ENCODE results near the gene ABHD6. TPM values are rescaled to one million over a fixed set of nuclear protein-coding genes. Genes with fewer than 3 reads are reported as not detected.

ABHD6 gene
- total RNA-seq, 1 experiment from 2014 or later = 3.4 TPM

GRCh38 chr3:58231666-58232065, 5.9 kb upstream of the ABHD6 start:
- TF ChIP-seq CTCF (IDR thresholded peaks at IDR 0.05; ENCODE audit: unreplicated experiment) = no peak
- BruUV-seq (replicated peaks) = no TSS peak
- DNase-seq (ENCODE audit: unreplicated experiment) = no peak
- no peak overlapping the region for H3K4me3 Mint-ChIP-seq (ENCODE audit: unreplicated experiment)
- ChIA-PET POLR2A (interaction anchor here (0.9 to 1.2 kb wide), 2 partner anchors 12 to 27 kb away, joined by 3 read pairs; no protein-coding TSS in a partner anchor), CTCF (interaction anchor here (4.2 kb wide), 1 partner anchor 14 kb away, joined by 33 read pairs; no protein-coding TSS in a partner anchor)
- peaks cover 47% of the 10 kb centered on the region for H3K27me3 Mint-ChIP-seq (ENCODE audit: insufficient read depth, unreplicated experiment)
- no peaks in the 10 kb centered on the region for H3K36me3 Mint-ChIP-seq (ENCODE audit: insufficient read depth, unreplicated experiment)
- intact Hi-C loops (cut with micrococcal nuclease) = no loop called here
- H3K9me3 Mint-ChIP-seq (ENCODE audit: unreplicated experiment) = no peaks in the 10 kb centered on the region
- H3K4me1 Mint-ChIP-seq (ENCODE audit: insufficient read depth, unreplicated experiment) = peaks cover 7% of the 10 kb centered on the region
- H3K27ac Mint-ChIP-seq (ENCODE audit: low read depth, unreplicated experiment) = no peak overlapping the region

- Mint-ChIP-seq H3K36me3 (ENCODE audit: insufficient read depth, unreplicated experiment) (no peaks in the 10 kb centered on the region), H3K4me3 (ENCODE audit: unreplicated experiment) (no peak overlapping the region), H3K27me3 (ENCODE audit: insufficient read depth, unreplicated experiment) (peaks cover 35% of the 10 kb centered on the region), H3K4me1 (ENCODE audit: insufficient read depth, unreplicated experiment) (peaks cover 15% of the 10 kb centered on the region), H3K27ac (ENCODE audit: low read depth, unreplicated experiment) (peak overlapping the region; percentile 3), H3K9me3 (ENCODE audit: unreplicated experiment) (no peaks in the 10 kb centered on the region)
- no peak for TF ChIP-seq CTCF (IDR thresholded peaks at IDR 0.05; ENCODE audit: unreplicated experiment)
- DNase-seq (ENCODE audit: unreplicated experiment) = peak; percentile 56
- POLR2A ChIA-PET = interaction anchor here (0.9 to 3.3 kb wide), 9 partner anchors 10 to 199 kb away, joined by 4 to 20 read pairs (median 6); partner anchors contain the start of genes HTD2, PDHB and RPP14
- CTCF ChIA-PET = interaction anchor here (0.7 to 2.8 kb wide), 8 partner anchors 10 to 65 kb away, joined by 3 to 12 read pairs (median 4); no protein-coding TSS in a partner anchor
- intact Hi-C loops (cut with micrococcal nuclease) = no loop called here
- no TSS peak for BruUV-seq (replicated peaks)
Observed at GRCh38 chr3:58234516-58234931, 3.1 kb upstream of the ABHD6 start.

- ChIA-PET CTCF (interaction anchor here (0.6 to 1.2 kb wide), 4 partner anchors 13 to 333 kb away, joined by 3 to 5 read pairs (median 4); no protein-coding TSS in a partner anchor), POLR2A (interaction anchor here (2.1 to 3.3 kb wide), 3 partner anchors 19 to 70 kb away, joined by 12 to 20 read pairs (median 17); partner anchors contain the start of genes HTD2 and RPP14)
- no peak overlapping the region for H3K27ac Mint-ChIP-seq (ENCODE audit: low read depth, unreplicated experiment)
- no peak for TF ChIP-seq CTCF (IDR thresholded peaks at IDR 0.05; ENCODE audit: unreplicated experiment)
- no TSS peak for BruUV-seq (replicated peaks)
- DNase-seq (ENCODE audit: unreplicated experiment) = no peak
- H3K4me1 Mint-ChIP-seq (ENCODE audit: insufficient read depth, unreplicated experiment) = peaks cover 17% of the 10 kb centered on the region
- peaks cover 20% of the 10 kb centered on the region for H3K27me3 Mint-ChIP-seq (ENCODE audit: insufficient read depth, unreplicated experiment)
- H3K36me3 Mint-ChIP-seq (ENCODE audit: insufficient read depth, unreplicated experiment) = no peaks in the 10 kb centered on the region
- intact Hi-C loops (cut with micrococcal nuclease) = no loop called here
- no peak overlapping the region for H3K4me3 Mint-ChIP-seq (ENCODE audit: unreplicated experiment)
- H3K9me3 Mint-ChIP-seq (ENCODE audit: unreplicated experiment) = no peaks in the 10 kb centered on the region
Observed at GRCh38 chr3:58235970-58236369, 1.6 kb upstream of the ABHD6 start.

- no peaks in the 10 kb centered on the region for H3K36me3 Mint-ChIP-seq (ENCODE audit: insufficient read depth, unreplicated experiment)
- no peak for TF ChIP-seq CTCF (IDR thresholded peaks at IDR 0.05; ENCODE audit: unreplicated experiment)
- H3K4me3 Mint-ChIP-seq (ENCODE audit: unreplicated experiment) = peak overlapping the region; percentile 87
- ChIA-PET CTCF (interaction anchor here (1.0 kb wide), 1 partner anchor 64 kb away, joined by 4 read pairs; no protein-coding TSS in a partner anchor), POLR2A (interaction anchor here (2.1 kb wide), 1 partner anchor 99 kb away, joined by 5 read pairs; no protein-coding TSS in a partner anchor)
- H3K27me3 Mint-ChIP-seq (ENCODE audit: insufficient read depth, unreplicated experiment) = peaks cover 13% of the 10 kb centered on the region
- H3K9me3 Mint-ChIP-seq (ENCODE audit: unreplicated experiment) = no peaks in the 10 kb centered on the region
- intact Hi-C loops (cut with micrococcal nuclease) = loop anchor here (1.0 kb wide), 3 partner anchors 19 to 64 kb away; no protein-coding TSS in a partner anchor
- no TSS peak for BruUV-seq (replicated peaks)
- H3K4me1 Mint-ChIP-seq (ENCODE audit: insufficient read depth, unreplicated experiment) = peaks cover 18% of the 10 kb centered on the region
- DNase-seq (ENCODE audit: unreplicated experiment) = no peak
- peak overlapping the region; percentile 9 for H3K27ac Mint-ChIP-seq (ENCODE audit: low read depth, unreplicated experiment)
Observed at GRCh38 chr3:58236527-58237237, 910 bp upstream of the ABHD6 start.

Data from MCF 10A (cell line).